Sigmoid colon (tissue), 4 donors: ENCODE results near the gene TEDDM1.

Source experiments
- EP300 ChIP-seq, 4 donors: sonication (generic); formaldehyde crosslinking; IDR thresholded peaks; one replicate each; pipeline ENCODE4 v1.6.1; 2017; ENCODE audit warnings: antibody characterized with exemption in 4 of 4
- POLR2A ChIP-seq, 2 donors: fragments of 450-650 bp; IDR thresholded peaks; one replicate each; pipeline ENCODE4 v1.6.1; 2016; ENCODE audit warnings: antibody characterized with exemption in 2 of 2, mild to moderate bottlenecking in 2 of 2, moderate library complexity in 2 of 2
- POLR2AphosphoS5 ChIP-seq, 4 donors: sonication (generic); formaldehyde crosslinking; IDR thresholded peaks; one replicate each; pipeline ENCODE4 v1.6.1; 2017; ENCODE audit warnings: antibody characterized with exemption in 4 of 4
- TF ChIP-seq, protein P1 (sequence below), 4 experiments: fragments of 450-650 bp in 3 of 4; fragments of 200-600 bp in 1 of 4; IDR thresholded peaks; one replicate each; pipeline ENCODE4 v1.5.1; 2016 to 2019; ENCODE audit warnings: antibody characterized with exemption in 4 of 4, mild to moderate bottlenecking in 3 of 4, moderate library complexity in 2 of 4

DNA sequence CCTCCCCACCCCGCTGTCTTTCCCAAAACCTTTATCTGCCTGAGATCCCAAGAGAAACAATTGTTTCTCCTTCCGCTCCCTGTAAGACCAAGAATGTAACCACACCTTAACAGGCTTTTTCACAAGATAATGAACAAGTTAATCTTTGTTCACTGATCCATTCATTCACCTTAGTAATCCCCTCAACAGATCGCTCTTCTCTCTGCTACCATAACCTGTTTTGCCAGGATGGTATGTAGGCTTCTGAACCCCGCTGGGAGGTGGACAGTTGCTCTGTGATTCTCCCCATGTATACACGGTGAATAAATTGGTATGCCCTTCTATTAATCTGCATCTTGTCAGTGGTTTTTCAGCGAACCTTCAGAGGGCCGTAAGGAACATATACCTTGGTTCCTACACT is 30.8 kb upstream of the TEDDM1 start:
- TF ChIP-seq, protein P1, sequence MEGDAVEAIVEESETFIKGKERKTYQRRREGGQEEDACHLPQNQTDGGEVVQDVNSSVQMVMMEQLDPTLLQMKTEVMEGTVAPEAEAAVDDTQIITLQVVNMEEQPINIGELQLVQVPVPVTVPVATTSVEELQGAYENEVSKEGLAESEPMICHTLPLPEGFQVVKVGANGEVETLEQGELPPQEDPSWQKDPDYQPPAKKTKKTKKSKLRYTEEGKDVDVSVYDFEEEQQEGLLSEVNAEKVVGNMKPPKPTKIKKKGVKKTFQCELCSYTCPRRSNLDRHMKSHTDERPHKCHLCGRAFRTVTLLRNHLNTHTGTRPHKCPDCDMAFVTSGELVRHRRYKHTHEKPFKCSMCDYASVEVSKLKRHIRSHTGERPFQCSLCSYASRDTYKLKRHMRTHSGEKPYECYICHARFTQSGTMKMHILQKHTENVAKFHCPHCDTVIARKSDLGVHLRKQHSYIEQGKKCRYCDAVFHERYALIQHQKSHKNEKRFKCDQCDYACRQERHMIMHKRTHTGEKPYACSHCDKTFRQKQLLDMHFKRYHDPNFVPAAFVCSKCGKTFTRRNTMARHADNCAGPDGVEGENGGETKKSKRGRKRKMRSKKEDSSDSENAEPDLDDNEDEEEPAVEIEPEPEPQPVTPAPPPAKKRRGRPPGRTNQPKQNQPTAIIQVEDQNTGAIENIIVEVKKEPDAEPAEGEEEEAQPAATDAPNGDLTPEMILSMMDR (IDR thresholded peaks at IDR 0.05) = no peak
- TF ChIP-seq POLR2AphosphoS5 (IDR thresholded peaks at IDR 0.05) (no peak), POLR2A (IDR thresholded peaks at IDR 0.05) (no peak), EP300 (IDR thresholded peaks at IDR 0.05) (no peak)
